SW 1271 (cell line): ENCODE results near the gene MPZL3.
"Not testable (repeated sequence)": the region's sequence is repeated elsewhere in the genome, so short reads cannot be mapped to it uniquely, and the experiment has no call there.

Experiments
- DNase-seq, 2 experiments: peaks; one replicate each; lab custom pipeline; 2025; lab: John Stamatoyannopoulos, UW

Gene MPZL3

GRCh38 chr11:118212131-118212725, 39.9 kb downstream of the MPZL3 start:
- no peak for DNase-seq

- no peak for DNase-seq
Observed at GRCh38 chr11:118211006-118211405, 41.2 kb downstream of the MPZL3 start.

- no peak for DNase-seq
Observed at GRCh38 chr11:118210323-118210722, 41.8 kb downstream of the MPZL3 start.

- no peak for DNase-seq
Observed at GRCh38 chr11:118209033-118209432, 43.1 kb downstream of the MPZL3 start.

- no peak for DNase-seq
Observed at GRCh38 chr11:118207079-118207478, 45.1 kb downstream of the MPZL3 start.

GRCh38 chr11:118206391-118207031, 45.7 kb downstream of the MPZL3 start:
- DNase-seq: no peak

GRCh38 chr11:118205606-118206378, 46.4 kb downstream of the MPZL3 start:
- DNase-seq: no peak

GRCh38 chr11:118202599-118203422, 49.4 kb downstream of the MPZL3 start:
- no peak for DNase-seq

- DNase-seq: no peak
Observed at GRCh38 chr11:118201966-118202365, 50.2 kb downstream of the MPZL3 start.

GRCh38 chr11:118200901-118201680, 51.1 kb downstream of the MPZL3 start:
- no peak for DNase-seq

- no peak for DNase-seq
Observed at GRCh38 chr11:118200497-118200896, 51.7 kb downstream of the MPZL3 start.

GRCh38 chr11:118199135-118199534, 53.0 kb downstream of the MPZL3 start:
- DNase-seq: no peak

GRCh38 chr11:118198370-118198769, 53.8 kb downstream of the MPZL3 start:
- DNase-seq: peak in 1 of 2 experiments; percentile 38

GRCh38 chr11:118194835-118195627, 57.1 kb downstream of the MPZL3 start:
- DNase-seq: no peak

GRCh38 chr11:118193910-118194566, 58.1 kb downstream of the MPZL3 start:
- DNase-seq: no peak

GRCh38 chr11:118192817-118193216, 59.3 kb downstream of the MPZL3 start:
- not testable (repeated sequence) for DNase-seq

GRCh38 chr11:118190942-118191506, 61.1 kb downstream of the MPZL3 start:
- DNase-seq: not testable (repeated sequence)

- no peak for DNase-seq
Observed at GRCh38 chr11:118186346-118187107, 65.6 kb downstream of the MPZL3 start.
